OCI-LY1 (cell line): ENCODE data around the gene POLR2E.

Experiments
- H2AFZ ChIP-seq: fragments of 200-600 bp; sonication (generic), shearing (Covaris generic); 2 replicates; pipeline ENCODE4 v1.6.0; 2014; ENCODE audit warnings: antibody characterized with exemption, mild to moderate bottlenecking, low read length
- H3F3A ChIP-seq: fragments of 200-600 bp; sonication (generic), shearing (Covaris generic); 2 replicates; pipeline ENCODE4 v1.6.0; 2014; ENCODE audit warnings: mild to moderate bottlenecking, antibody characterized with exemption, low read length, moderate library complexity; ENCODE audit not compliant: insufficient read depth
- H3K27ac ChIP-seq: fragments of 200-600 bp; sonication (generic); 2 replicates; pipeline ENCODE4 v1.5.1; 2014; ENCODE audit warnings: low read length, mixed run types, mild to moderate bottlenecking, low read depth; ENCODE audit not compliant: poor library complexity, severe bottlenecking
- H3K27me3 ChIP-seq: fragments of 200-600 bp; sonication (generic); 2 replicates; pipeline ENCODE4 v1.6.0; 2014; ENCODE audit warnings: antibody characterized with exemption, mild to moderate bottlenecking, low read length, moderate library complexity; ENCODE audit not compliant: insufficient read depth
- H3K36me3 ChIP-seq: fragments of 200-600 bp; sonication (generic); 2 replicates; pipeline ENCODE4 v1.6.1; 2014; ENCODE audit warnings: mild to moderate bottlenecking, antibody characterized with exemption, low read length, moderate library complexity, mixed read lengths; ENCODE audit not compliant: insufficient read depth
- H3K4me1 ChIP-seq: fragments of 200-600 bp; sonication (generic); 2 replicates; pipeline ENCODE4 v1.5.1; 2014; ENCODE audit warnings: mild to moderate bottlenecking, low read length, moderate library complexity; ENCODE audit not compliant: insufficient read depth, severe bottlenecking
- H3K4me2 ChIP-seq: fragments of 200-600 bp; sonication (generic), shearing (Covaris generic); 2 replicates; pipeline ENCODE4 v1.6.1; 2014; ENCODE audit warnings: low read length
- H3K4me3 ChIP-seq: fragments of 200-600 bp; sonication (generic); 2 replicates; pipeline ENCODE4 v1.5.1; 2014; ENCODE audit warnings: low read length, low read depth, mild to moderate bottlenecking, mixed read lengths; ENCODE audit not compliant: poor library complexity, severe bottlenecking
- H3K79me2 ChIP-seq: fragments of 200-600 bp; shearing (Covaris generic); 2 replicates; pipeline ENCODE4 v1.6.1; 2016; ENCODE audit warnings: mixed run types, low read length, mixed read lengths; ENCODE audit not compliant: insufficient read depth
- H3K9ac ChIP-seq: fragments of 200-600 bp; sonication (generic), shearing (Covaris generic); 2 replicates; pipeline ENCODE4 v1.6.1; 2014; ENCODE audit warnings: mild to moderate bottlenecking, low read length, mixed read lengths
- H3K9me2 ChIP-seq: fragments of 200-600 bp; sonication (generic), shearing (Covaris generic); 2 replicates; pipeline ENCODE4 v1.6.1; 2014; ENCODE audit warnings: low read depth, mild to moderate bottlenecking, low read length, mixed read lengths
- H3K9me3 ChIP-seq: fragments of 200-600 bp; shearing (Covaris generic); 2 replicates; pipeline ENCODE4 v1.6.1; 2014; ENCODE audit warnings: low read length, mixed read lengths
- H4K20me1 ChIP-seq: fragments of 200-600 bp; sonication (generic), shearing (Covaris generic); 2 replicates; pipeline ENCODE4 v1.6.0; 2016; ENCODE audit warnings: mild to moderate bottlenecking, low read length; ENCODE audit not compliant: insufficient read depth
- EZH2 ChIP-seq: fragments of 200-600 bp; sonication (generic), shearing (Covaris generic); IDR thresholded peaks from 2 replicates; pipeline ENCODE4 v1.8.0; 2017; ENCODE audit warnings: borderline replicate concordance, mixed run types, mild to moderate bottlenecking, antibody characterized with exemption, low read length, moderate library complexity, mixed read lengths
- TF ChIP-seq, protein P1 (sequence below): fragments of 200-600 bp; sonication (generic), shearing (Covaris generic); IDR thresholded peaks from 2 replicates; pipeline ENCODE4 v1.5.1; 2017; ENCODE audit warnings: mild to moderate bottlenecking, antibody characterized with exemption, low read length, moderate library complexity, mixed read lengths

Gene POLR2E

DNA sequence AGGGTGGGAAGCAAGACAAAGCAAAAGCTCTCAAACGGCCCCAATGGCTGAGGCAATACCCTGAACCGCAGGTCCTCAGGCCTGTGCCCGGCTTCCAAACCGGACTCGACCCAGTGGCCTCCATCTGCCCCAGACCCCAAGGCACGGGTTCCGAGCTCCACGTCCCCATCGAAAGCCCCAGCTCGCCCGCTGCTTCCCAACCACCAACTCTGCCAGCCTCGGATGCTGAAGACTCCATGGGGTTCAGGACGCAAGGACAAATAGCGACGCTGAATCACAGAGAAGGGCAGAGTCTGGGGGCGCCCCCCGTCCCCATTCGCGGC lies 559 bp downstream of the POLR2E start:
- Histone ChIP-seq H4K20me1 (no peaks in the 10 kb centered on the region), H3K4me2 (peak overlapping the region; percentile 99), H3K4me1 (peaks cover 37% of the 10 kb centered on the region), H3F3A (no peaks in the 10 kb centered on the region), H3K9ac (peak overlapping the region; percentile 97), H3K9me2 (no peaks in the 10 kb centered on the region), H3K36me3 (peaks cover 29% of the 10 kb centered on the region), H3K27me3 (no peaks in the 10 kb centered on the region), H3K27ac (peak overlapping the region; percentile 50), H3K79me2 (peaks cover 12% of the 10 kb centered on the region), H2AFZ (no peak overlapping the region), H3K9me3 (no peaks in the 10 kb centered on the region), H3K4me3 (peak overlapping the region; percentile 99)
- no peak for TF ChIP-seq EZH2
- TF ChIP-seq, protein P1, sequence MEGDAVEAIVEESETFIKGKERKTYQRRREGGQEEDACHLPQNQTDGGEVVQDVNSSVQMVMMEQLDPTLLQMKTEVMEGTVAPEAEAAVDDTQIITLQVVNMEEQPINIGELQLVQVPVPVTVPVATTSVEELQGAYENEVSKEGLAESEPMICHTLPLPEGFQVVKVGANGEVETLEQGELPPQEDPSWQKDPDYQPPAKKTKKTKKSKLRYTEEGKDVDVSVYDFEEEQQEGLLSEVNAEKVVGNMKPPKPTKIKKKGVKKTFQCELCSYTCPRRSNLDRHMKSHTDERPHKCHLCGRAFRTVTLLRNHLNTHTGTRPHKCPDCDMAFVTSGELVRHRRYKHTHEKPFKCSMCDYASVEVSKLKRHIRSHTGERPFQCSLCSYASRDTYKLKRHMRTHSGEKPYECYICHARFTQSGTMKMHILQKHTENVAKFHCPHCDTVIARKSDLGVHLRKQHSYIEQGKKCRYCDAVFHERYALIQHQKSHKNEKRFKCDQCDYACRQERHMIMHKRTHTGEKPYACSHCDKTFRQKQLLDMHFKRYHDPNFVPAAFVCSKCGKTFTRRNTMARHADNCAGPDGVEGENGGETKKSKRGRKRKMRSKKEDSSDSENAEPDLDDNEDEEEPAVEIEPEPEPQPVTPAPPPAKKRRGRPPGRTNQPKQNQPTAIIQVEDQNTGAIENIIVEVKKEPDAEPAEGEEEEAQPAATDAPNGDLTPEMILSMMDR: no peak

DNA sequence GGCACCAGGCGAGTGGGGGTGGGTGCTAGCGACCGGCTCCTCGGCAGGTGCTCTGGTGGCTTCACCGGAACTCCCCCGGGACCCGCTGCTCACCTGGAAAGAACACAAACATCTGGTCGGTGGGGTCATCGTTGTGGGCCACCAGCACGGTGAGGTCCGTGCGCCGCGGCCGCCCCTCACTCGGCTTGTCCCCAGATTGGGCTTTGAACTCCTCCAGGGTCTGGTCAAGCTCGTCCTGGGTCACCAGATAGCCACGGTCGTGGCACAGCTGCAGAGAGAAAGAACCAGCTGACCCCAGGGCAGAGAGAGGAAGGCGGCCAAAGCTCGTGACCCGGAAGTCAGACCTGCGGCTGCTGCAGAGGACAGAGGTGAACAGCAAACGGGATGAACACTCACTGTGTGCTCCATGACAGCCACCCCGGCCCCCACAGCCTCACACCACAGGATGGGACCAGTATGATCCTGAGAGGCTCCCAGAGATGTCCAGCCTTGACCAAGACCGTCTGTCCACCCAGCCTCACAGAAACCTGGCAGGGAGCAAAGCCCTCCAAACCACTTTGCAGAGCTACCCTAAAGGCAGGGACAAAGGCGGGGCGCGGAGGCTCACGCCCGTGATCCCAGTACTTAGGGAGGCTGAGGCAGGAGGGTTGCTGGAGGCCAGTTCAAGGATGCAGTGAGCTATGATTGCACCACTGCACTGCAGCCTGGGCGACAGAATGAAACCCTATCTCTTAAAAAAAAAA lies 1.2 kb downstream of the POLR2E start:
- Histone ChIP-seq H4K20me1 (no peaks in the 10 kb centered on the region), H3F3A (no peaks in the 10 kb centered on the region), H3K4me3 (peak overlapping the region; percentile 99), H3K79me2 (peaks cover 12% of the 10 kb centered on the region), H3K27me3 (no peaks in the 10 kb centered on the region), H3K9me3 (no peaks in the 10 kb centered on the region), H3K9ac (peak overlapping the region; percentile 97), H3K9me2 (no peaks in the 10 kb centered on the region), H3K4me2 (peak overlapping the region; percentile 99), H3K36me3 (peaks cover 35% of the 10 kb centered on the region), H3K4me1 (peaks cover 43% of the 10 kb centered on the region), H3K27ac (peak overlapping the region; percentile 50), H2AFZ (no peak overlapping the region)
- TF ChIP-seq, protein P1: no peak
- TF ChIP-seq EZH2: no peak

DNA sequence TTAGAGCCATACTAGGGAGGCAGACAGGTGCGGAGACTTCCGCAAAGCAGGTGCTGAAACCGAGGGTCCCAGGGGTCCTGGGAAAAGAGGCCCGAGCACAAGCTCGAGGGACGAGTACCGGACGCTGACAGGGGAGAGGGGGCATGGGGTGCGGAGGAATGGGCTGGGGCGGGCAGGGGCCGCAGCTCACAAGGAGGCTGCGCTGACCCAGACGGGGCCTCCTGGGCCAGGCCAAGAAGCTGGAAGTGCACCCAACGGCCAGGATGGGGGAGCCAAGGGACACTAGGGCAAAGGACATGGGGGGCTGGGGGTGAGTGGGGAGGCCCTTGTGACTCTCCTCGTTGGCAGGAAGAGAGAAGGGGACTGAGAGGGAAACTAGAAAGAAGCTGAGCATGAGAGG lies 1.8 kb downstream of the POLR2E start:
- no peak for TF ChIP-seq EZH2
- TF ChIP-seq, protein P1: no peak
- no peaks in the 10 kb centered on the region for H3F3A ChIP-seq
- peak overlapping the region; percentile 50 for H3K27ac ChIP-seq
- H3K9me3 ChIP-seq: no peaks in the 10 kb centered on the region
- peaks cover 42% of the 10 kb centered on the region for H3K36me3 ChIP-seq
- H4K20me1 ChIP-seq: no peaks in the 10 kb centered on the region
- peak overlapping the region; percentile 99 for H3K4me2 ChIP-seq
- H3K4me3 ChIP-seq: peak overlapping the region; percentile 99
- peaks cover 49% of the 10 kb centered on the region for H3K4me1 ChIP-seq
- H3K79me2 ChIP-seq: peaks cover 12% of the 10 kb centered on the region
- no peaks in the 10 kb centered on the region for H3K27me3 ChIP-seq
- H2AFZ ChIP-seq: no peak overlapping the region
- H3K9ac ChIP-seq: peak overlapping the region; percentile 97
- H3K9me2 ChIP-seq: no peaks in the 10 kb centered on the region
